ENCODE results near the gene AP2A2.
"Not testable (repeated sequence)": the region's sequence is repeated elsewhere in the genome, so short reads cannot be mapped to it uniquely, and the experiment has no call there.

AP2A2 gene

DNA sequence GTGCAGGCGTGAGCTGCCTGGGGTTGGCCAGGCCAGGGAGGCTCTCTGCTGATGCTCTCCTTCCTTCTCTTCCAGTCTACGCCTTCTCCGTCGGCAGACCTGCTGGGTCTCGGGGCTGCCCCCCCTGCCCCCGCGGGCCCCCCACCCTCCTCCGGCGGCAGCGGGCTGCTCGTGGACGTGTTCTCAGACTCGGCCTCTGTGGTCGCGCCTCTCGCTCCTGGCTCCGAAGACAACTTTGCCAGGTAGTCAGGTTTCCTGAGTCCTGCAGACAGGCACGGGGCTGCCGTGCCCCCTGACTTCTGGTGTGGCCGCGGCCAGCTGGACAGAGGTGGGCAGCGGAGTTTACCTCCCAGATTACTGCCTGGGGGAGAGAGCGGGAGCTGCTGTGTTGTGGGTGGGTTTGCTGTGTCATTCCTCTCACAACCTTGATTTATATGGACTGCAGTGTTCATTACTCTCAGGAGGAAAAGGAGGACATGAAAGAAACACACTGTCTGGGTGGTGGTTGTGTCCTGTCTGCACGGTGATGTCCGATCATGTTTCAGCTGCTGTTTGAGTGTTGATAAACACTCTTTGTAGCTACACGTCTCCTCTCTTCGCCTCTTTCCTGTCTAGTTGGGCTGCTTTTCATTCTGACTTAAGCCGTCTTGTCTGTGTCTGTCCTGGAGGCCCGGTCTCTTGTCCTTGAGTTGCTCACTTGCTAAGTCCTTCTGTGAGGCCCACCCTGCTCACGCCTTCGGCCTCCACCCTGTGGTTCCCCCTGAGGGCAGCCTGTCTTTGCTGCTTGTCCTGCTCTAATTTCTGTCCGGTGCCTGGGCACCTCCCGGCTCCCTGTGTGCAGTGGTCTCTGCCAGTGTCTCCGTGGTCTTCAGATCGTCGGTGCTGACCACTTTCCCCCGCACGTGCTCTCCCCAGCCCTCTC is 74.9 kb downstream of the AP2A2 start:
- no peak for DNase-seq

DNA sequence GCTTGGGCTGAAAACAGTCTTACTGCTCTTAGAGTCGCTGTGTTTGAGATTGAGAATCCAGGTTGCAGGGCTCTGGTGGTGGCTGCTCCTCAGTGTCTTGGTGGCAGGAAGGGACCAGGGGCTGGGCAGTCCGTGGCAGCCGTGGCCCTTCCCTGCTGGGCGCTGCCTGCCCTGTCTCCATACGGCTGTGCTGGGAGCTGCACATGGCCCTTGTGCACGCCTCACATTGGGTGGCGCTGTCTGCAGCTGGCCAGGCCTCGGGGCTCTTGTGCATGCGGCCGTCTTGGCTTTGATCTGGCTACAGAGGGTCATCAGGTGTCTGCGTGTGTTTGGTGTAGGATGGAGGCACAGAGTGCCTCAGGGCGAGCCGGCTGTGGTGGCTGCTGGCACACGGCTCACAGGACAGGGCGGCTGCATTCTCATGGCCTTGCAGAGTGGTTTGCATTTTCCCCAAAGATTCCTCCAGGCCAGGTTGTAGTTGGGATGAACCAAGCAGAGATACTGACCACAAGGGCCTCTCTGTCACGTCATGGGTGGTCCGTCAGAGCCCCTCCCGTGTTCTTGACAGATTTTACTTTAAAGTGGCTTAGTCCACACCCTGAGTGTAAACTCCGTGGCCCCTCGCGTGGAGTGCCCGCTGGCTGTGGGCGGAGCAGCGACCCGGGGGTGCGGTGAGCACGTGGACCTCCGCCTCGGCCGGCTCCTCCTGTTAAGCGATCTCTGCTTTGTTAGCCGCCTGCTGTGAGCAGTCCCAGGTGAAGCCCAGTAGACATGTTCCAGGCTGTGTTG is 76.1 kb downstream of the AP2A2 start:
- no peak for DNase-seq

DNA sequence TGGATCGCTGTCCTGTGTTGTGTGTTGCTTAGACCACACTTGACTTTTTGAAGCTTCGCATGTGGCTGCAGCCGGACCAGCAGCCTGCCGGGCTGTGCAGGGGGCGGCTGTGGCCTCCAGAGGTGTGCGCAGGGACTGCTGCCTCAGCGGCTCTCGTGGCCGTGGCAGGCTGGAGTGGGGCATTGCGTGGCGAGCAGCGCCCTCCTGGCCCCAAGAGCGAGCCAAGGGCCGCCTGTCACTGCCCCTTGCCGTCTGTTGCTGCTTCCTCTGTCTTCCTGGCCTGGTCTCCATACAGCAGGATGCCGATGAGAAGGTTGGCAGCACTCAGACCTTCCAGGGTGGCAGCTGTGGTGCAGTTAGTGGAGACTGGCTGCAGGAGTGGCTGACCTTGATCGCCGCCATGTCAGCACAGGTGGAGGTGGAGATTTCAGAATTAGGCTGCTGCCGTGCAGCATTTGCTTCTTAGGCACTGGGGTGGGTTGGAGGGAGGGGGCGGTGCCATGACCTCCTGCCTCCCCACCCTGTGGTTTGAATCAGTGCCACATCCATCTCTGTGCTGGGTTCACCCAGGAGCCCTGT is 76.8 kb downstream of the AP2A2 start:
- DNase-seq = no peak

DNA sequence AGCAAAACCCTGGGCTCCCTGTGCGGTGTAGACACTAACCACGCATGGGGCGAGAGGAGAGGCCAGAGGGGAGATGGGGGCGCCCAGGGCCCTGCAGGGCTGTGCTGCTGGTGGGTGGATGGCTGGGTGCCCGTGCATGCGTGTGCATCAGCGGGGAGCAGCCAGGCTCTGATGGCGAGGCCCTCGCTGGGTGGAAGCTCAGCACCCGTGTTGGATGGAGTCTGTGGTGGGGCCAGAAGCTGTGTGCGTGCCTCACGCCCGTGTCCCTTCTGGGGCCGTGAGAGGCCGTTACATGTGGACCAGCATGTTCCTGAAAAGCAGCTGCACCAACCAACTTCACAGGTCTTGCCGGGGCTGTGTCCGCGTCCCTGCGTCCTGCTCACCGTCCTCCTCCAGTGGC is 77.5 kb downstream of the AP2A2 start:
- DNase-seq = no peak

DNA sequence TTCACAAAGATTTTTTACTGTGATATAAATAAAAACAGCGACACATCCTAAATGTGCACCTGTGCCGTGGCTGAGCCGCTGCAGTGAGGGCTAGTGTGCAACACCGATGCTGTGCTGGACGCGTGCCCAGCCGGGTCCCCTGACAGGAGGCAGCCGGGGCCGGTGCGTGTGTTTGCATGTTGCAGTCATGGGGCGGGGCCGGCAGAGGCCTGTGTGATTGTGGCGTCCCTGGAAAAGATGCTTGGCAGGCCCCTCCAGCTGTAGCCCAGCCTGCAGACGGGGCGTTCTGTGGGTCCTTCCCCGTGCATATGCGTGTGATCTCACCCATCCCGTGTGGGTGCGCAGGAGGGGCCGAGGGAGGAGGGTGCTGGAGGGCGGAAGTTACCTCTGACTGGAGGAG is 80.3 kb downstream of the AP2A2 start:
- DNase-seq = no peak

DNA sequence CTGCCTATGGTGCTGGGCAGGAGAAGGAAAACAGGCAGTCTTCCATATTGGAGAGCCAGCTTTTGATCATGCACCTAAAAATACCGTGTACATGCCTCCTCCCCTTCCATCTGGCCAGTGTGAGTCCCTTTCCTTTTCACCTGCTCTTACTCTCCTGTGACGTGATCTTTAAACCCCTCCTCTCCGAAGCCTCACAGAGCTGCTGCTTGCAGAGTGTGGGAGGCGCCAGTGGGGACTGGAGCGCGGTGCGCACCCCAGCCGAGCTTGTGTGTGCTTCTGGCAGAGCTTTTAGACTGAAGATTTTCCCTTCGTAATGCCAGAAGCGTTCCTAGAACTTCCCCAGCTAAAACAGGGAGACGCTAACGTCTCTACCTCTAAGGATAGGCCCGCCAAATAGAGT is 81.1 kb downstream of the AP2A2 start:
- DNase-seq = no peak

DNA sequence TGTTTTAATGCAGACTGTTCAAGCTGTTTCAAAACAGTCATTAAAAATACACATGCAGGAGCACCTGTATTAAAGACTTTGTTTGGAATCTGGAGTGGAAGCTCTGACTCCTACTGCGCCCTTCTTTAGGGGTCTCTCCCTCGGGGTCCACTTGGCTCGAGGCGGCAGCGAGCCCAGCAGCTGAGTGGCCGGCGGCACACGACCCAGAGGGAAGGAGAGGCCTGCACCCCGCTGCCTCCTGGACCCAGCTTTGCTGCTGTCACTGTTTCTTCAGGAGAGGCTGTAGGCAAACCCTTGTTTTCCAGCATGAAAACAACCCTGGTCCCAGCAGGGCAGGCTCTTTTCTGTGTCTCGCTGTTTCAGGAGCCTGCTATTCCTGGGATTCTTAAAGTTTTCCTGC is 81.6 kb downstream of the AP2A2 start:
- no peak for DNase-seq

DNA sequence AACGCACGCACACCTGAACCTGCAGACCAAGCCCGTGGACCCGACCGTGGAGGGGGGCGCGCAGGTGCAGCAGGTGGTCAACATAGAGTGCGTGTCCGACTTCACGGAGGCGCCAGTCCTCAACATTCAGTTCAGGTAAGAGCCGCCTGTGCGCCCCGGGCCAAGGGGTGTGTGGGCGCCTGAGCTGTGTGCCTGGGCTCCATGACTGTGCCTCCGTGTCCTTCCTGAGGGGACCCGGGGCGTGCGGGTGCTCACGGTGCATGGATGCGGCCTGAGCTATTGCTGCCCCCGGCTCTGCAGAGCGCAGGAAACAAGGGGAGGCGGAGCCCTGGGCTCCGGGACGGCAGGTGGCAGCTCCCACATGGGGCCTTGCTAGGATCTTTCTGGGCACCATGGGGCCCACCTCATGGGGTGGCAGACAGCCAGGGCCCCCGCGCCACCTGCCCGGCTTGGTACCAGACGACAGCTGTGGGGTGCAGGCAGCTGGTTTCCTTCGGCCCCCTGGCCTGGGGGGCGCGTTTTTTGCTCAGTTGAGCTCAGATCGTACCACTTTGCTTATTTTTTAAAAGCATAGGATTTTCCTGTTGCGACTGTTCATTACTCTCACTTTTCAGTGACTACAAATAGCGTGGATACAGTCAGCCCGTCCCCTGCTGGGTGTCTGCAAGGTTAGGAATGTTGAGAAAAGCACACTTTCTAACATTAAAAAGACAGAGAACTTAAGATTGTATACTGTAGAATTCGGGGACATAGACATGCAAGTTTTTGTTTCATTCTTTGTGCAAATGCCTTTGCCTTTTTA is 82.5 kb downstream of the AP2A2 start:
- no peak for DNase-seq

DNA sequence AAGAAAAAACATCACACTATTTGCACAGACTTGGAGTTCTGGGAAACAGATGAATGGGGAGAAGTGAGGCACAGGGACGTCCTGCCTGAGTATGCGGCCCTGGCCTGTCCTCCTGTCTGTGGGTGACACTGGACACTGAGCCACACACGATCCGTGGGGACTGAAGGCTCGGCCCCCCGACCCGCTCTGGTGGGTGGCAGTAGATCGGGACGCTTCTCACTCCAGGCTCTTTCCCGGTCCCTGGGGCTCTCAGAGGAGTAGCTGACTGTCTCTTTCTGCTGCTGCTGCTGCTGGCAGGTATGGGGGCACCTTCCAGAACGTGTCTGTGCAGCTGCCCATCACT is 83.1 kb downstream of the AP2A2 start:
- DNase-seq = no peak

DNA sequence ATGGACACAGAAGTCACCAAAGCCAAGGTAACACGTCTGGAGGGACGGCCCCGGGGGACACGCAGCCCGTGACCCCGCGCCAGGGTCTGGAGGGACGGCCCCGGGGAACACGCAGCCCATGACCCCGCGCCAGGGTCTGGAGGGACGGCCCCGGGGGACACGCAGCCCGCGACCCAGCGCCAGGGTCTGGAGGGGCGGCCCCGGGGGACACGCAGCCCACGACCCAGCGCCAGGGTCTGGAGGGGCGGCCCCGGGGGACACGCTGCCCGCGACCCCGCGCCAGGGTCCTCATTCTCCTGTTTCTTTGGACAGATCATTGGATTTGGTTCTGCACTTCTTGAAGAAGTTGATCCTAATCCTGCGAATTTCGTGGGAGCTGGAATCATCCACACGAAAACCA is 83.7 kb downstream of the AP2A2 start:
- no peak for DNase-seq

DNA sequence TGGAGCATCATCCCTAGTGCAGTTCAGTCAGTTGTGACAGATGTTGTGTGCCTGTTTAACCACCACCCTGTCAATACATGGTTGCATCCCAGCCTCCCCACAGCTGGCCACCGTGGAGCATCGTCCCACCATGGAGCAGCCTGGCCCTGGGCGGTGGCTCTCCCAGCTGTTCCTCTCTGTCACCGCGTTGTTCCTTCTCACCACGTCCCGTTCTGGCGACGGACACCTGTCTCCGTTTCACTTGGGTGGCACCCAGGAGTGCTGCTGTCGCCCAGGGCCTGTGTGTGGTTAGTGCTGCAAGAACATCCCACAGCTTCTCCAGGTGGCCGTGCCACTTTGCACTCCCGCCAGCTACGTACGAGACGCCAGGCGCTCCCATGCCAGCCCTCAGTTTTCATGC is 84.3 kb downstream of the AP2A2 start:
- DNase-seq = no peak

DNA sequence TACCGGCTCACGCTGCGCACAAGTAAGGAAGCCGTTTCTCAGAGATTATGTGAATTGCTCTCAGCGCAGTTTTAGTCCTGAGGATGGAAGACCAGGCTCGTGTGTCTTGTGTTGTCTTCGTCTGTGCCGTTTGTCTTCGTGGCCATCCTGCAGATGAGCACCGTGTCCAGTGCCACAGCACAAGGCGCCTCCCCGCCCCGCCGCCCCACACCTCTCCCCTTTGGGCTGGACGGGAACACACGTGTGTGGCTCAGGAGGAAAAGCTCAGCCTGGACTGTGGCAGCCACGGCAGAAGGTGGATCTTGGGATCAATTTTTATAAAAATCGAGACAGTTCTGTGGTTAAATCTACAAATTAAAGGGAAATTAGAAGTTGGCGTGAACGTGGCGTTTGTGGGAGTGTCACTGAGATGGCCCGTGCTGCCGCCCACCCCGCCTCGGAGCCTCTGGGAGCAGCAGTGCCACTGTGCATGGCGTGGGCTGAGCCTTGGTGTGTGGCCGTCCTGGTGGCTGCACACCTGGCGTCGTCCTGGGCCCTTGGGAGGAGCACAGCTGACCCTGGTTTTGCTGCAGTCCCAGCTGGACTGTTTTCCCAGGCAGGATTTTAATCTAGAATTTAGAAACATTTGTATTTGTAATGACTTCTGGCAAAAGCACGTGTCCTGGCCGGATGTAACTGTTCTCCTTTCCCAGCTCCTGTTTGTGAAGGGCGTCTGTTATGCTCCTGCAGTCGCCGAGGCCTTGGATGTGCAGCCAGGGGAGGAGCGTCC is 85.1 kb downstream of the AP2A2 start:
- no peak for DNase-seq

DNA sequence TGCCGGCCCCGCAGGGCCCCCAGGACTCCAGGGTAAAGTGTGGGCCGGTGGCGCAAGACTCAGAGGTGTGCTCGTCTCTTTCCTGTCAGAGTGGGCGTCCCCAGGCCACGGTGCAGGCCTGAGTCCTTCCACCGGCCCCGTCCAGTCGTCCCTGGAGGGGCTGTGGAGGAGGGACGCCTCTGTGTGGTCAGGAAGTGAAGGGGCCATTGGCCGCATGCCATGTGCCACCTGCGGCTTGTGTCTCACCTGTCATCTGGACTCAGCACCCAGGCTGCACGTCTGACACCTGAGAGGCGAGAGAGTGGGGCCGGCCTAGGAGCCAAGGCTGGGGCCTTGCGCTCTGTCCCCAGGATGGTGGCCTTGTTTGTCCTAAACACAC is 85.6 kb downstream of the AP2A2 start:
- no peak for DNase-seq

DNA sequence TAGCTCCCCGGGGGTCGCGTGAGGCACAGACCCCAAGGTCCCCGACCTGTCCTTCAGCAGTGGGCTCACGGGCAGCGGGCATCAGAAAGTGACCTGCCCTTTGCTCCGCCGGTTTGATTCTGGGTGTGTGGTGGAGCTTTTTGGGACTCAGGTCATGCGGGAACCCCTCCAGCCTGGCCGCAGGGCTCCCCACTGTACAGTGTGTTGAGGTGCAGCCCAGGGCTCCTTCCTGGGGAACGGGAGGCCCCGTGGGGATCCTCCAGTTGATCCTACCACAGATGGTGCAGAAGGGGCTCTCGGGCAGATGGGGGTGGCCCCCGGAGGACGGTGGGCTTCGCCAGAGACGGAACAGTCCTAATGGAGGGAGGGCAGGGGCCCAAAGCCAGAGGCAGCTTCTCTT is 86.6 kb downstream of the AP2A2 start:
- DNase-seq = no peak

DNA sequence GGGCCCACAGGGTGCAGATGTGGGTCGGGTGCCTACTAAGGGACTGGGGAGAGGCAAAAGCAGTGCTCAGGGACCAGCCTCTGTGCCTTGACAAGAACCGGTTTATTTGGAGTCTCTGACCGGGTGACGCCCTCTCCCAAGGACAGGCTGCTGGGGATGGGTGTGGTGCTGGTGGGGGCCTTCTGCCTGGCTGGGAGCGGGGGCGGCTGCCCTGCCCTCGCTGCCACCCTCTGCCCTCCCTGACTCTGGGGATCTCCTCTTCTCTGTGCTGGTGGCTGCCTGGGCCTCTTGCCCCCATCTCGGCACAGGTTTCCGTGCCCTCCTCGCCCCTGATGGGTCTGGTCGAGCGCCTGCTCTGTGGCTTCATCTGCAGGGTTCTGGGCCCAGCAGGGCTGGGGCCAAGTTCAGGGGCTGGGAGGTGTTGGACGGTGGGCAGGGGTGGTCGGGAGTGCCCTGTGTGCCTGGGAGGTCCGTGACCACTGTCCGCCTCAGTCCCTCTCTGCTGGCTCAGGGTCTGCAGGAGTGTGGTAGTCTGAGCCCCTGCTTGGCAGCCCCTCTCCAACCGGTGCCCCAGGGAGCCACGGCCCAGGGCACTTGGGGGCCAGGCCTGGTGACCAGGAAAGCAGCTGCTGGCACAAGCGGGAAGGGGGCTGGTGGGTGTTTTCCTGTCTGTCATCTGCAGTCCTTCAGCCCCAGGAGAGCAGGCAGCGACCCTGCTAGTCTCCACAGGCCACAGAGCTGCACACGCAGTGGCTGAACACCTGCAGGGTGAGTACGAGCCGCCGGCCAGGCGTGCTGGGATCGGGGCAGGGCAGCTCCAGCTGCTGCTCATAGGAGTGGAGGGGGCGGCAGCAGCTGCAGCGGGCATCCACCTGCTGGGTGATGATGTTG is 87.3 kb downstream of the AP2A2 start:
- no peak for DNase-seq

DNA sequence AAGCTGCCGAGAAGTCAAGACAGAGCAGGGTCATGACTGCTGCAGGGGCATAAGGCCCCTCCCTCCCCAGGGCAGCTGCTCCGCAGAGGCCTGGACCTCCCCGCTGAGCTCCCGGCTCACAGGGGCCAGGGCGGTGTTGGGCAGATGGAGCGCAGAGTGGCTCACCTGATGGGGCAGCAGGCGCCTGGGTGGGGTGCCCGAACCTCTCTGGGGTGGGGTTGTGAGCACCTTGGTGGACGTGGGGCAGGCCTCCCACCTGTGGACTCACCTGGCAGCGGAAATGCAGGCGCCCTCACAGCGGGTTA is 87.9 kb downstream of the AP2A2 start:
- no peak for DNase-seq

DNA sequence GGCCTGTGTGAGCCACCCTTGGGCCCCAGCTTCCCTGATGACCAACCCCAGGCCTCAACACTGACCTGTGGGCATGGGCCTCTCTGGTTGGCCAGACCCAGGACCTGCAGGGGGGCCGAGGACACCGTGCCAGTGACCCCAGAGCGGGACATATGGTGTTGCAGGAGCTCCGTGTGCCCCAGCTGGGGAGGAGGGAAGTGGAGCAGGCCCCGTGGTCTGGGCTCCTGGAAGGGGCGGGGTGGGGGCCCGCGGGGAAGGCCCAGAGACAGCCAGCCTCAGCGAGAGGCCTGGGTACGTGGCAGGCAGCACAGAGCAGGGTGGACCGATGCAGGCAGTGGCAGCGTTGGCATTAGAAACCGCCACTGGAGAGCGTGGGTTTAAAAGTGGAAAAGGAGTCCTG is 88.6 kb downstream of the AP2A2 start:
- no peak for DNase-seq

DNA sequence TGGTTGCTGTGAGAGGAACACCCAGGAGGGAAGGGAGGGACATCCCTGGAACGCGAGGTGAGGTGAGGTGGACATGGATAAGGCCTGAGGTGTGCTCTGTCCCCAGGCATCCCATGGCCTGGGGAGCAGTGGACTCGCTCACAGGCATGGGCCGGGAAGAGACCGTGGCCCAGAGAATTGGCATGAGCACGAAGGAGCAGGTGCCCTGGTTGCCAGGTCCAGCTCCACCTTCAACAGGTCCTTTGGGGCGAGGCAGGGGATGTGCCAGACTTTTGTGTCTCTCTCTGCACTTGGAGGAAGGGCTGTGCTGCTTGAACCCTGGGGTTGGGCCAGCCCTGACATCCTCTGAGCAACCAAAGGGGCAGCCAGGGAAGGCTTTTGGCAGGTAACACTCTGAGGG is 89.4 kb downstream of the AP2A2 start:
- DNase-seq = no peak

DNA sequence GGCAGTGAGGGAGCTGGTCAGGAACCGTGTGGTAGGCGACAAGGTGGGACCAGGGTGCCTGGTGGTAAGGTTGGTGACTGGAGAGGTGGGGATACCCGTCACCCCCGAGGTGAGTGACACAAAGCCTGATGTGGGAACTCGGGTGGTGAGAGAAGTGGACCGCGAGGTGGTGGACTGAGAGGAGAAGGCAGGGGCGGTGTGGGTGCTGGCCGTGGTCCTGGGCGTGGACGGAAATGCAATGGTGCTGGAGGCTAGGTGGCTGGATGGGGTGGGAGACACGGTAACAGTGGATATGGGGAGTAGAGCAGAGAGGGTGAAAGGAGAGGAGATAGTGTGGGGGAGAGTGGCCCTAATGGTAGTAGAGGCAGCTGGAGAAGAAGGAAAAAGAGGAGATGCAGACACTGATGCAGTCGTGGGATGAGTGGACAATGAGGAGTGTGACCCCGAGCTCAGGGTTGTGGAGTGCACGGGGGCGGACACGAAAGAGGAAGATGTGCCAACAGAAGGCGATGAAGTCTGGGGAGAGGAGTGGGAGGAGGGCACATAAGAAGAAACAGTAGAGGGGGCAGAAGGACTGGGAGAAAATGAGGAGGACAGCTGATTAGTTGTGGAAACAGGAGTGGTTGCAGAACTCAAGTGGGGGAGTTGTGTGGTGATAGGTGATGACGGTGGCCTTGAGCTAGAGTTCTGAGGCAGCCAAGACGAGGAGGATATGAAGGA is 90.3 kb downstream of the AP2A2 start:
- peak; percentile 46 for DNase-seq

DNA sequence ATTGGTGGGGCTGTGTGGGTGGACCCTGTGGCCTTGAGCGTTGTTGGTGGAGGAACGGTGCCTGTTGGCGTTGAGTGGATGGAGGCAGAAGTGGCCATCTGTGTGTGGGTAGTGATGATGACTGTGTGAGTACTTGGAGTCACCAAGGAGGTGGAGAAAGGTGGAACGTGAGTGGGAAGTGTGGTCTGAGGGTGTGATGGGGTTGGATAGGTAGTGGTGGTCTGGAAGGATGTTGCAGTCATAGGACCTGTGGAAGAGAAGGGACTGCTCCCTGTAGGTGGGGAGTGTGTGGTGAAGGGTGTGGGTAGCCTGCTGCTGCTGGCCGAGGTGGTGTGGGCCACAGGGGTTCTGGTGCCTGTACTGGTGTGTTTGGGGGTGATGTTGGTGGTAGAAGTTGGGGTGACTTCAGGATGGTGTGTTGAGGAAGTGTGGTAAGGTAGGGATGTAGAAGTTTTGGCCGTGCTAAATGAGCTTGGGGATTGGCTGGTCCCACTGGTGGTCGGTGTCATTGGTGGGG is 91.0 kb downstream of the AP2A2 start:
- not testable (repeated sequence) for DNase-seq
